Amniotic epithelial cell (primary cell): Measurements from ENCODE around the gene GSG1.

Experiments used
- DNase-seq: peaks from one replicate; pipeline ENCODE4 v3.0.0-alpha.2; 2010; ENCODE audit warnings: low read depth

The GSG1 gene

DNA sequence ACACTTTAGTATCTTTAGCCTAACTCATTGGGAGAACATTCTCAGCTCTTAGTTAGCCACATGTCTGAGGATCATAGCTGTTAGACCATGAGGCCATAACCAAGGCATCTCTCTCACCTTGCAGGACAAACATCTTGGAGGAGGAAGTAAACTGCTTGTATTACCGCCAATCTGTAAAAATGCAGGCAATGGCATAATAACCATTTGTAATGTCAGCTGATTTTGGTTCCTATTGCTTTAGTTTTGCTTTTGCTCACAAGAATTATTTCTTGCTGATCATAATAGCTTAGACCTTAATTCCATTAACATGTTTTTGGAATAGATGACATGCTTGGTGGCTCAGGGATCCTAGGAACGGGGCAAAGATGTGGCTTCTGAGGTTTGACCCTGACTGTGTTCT is 16.4 kb upstream of the GSG1 start:
- no peak for DNase-seq

GRCh38 chr12:13117029-13117428 is 13.6 kb upstream of the GSG1 start:
- no peak for DNase-seq

- no peak for DNase-seq
These were observed 12.8 kb upstream of the GSG1 start for GRCh38 chr12:13116259-13116658.

GRCh38 chr12:13114251-13115052 is 11.0 kb upstream of the GSG1 start:
- no peak for DNase-seq

DNA sequence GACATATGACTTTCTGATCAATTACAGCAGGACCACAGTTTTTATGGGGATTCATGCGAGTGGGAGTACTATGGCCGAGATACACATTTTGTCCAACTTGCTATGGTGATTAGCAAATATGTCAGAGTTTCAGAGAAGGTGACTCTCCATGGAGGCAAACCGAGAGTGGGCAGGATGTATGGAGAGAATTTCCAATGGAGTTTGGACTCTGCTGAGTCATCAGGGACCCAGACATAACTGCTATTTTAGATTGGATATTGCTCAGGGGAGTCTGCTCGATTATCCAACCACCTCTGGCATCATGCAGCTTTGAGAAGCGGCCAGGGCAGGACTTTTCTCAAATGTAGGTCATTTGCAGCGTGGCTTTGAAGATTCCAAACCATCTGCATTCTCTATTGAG is 9.5 kb upstream of the GSG1 start:
- no peak for DNase-seq

DNA sequence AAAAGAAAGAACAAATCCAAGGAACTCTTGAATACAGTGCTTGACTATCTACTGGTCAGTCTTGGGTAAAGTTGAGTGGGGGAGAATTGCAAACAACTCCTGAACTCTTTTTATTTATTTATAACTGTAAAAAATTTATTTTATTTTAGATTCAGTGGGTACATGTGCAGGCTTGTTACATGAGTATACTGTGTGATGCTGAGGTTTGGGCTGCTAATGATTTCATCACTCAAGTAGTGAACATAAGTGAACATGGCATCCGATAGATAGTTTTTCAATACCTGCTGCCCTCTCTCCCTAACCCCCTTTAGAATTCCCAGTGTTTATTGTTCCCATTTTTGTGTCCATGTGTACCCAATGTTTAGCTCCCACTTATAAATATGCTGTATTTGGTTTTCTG is 3.2 kb upstream of the GSG1 start:
- DNase-seq, result no peak

DNA sequence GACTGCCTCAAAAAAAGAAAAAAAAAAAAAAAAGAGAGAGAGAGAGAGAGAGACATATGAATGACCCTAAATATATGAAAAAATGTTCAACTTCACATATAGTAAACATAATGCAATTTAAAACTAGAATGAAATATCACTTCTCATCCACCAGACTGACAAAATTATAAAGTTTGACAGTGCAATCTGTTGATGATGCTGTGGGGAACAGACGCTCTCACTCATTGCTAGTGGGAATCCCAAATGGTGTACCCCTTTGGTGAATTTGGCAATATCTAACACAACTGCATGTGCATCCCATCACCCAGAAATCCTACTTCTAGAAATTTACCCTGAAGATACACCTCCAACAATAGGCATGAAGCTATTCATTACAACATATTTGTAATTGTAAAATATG is 2.3 kb upstream of the GSG1 start:
- DNase-seq, result no peak

- no peak for DNase-seq
These were observed 942 bp upstream of the GSG1 start for GRCh38 chr12:13104409-13104808.

DNA sequence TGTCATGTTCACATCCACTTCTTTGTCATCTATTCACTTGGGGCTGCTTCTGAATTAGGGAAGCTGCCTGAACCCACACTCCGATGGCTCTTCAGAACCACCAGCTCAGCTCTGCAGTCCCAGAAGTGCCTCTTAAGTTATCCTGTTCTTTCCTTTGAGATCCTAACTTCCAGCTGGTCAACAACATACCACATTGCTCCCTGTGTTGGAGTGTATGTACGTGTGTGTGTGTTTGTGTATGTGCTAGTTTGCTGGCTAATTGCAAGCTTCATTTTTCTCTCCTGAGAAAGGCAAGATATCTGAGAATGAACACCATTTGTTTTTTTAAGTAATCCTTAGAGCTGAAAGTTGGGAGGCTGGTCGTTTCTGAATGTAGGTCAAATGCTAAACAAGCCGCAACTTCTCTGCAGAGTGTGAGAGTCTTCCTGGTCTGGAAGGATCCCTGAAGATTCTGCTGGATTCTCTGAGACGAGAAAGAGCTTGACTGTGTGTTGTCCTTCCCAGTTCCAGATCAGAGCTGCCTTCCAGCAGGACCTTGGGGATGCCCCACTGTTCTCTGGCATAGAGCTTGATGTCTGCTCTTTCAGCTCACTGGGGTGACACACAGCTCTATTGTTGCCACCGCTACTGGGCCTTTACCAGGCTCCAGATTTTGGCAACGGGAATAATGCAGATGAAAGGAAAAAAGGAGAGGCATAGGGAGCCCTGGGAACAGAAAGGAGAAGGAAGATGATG is 839 bp downstream of the GSG1 start:
- DNase-seq, result peak; percentile 87

DNA sequence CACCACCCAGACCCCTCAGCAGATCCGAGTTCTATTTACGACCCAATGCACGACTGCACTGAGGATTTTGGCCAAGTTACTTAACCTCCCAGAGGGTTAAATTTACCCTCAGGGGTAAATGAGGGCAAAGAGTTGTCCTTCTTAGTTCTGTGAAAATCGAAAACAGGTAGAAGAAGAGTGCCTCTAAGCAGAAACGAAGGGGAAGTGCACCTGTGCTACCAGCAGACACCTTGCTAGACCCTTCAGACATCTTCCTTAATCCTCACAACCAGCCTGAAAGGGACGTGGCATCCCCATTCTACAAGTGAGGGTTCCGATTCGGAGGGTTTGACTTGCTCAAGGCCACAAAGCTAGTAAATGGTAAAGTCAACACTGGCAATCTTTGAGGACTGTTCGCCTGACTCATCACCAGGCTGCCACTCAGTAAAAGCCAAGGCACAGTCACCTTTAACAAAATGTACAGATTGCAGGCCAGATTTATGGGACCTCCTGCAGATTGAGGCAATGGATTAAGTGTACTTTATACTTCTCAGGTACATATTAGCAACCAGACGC is 1.6 kb downstream of the GSG1 start:
- DNase-seq, result peak; percentile 69

GRCh38 chr12:13100882-13101769 is 2.3 kb downstream of the GSG1 start:
- DNase-seq, result peak; percentile 82

DNA sequence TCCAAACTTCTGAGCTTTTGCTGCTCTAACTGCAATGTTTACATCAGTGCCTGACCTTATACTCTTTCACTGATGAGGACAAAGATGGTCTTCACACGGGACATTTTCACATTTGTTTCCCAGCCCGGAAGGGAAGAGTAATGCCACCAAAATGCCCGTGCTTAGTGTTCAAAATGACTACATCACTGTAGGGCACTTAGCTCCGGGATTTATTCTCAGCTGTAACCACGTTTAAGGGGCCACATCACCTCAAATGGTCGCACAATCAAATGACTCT is 2.9 kb downstream of the GSG1 start:
- no peak for DNase-seq

GRCh38 chr12:13099844-13100604 is 3.4 kb downstream of the GSG1 start:
- no peak for DNase-seq

DNA sequence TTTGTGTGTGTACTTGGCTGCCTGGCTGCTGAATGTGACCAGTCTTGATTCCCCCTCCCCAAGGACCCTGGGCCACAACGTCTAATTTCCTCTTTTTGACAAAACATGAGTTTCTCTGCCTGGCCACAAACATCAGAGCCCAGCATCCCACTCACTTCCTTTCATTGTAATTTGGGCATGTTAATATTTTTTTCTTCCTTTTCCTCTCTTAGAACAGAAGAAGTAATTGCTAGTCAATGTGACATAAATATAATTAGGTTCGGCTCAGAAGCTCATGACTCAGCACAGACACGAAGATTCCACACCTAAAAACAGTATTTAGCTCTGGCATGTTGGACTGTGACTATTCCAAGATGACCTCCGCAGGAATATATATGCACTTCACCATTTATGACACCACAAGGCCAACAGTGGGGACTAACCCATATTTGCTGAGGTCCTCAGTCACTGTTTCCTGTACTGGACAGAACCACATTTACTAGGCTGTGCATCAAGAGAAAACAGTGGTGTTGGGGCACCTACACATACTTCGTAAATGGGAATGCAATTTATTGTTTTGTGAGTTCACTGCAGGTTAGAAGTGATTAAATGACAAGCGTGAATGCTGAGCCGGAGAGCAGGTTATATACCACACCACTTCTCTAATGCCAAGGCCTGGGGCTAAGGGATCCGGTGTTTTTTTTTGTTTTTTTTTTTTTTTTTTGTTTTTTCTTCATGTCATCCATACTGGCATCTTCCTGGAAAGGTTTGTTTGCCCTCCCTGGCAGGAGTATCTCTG is 4.2 kb downstream of the GSG1 start:
- DNase-seq, result no peak

- no peak for DNase-seq
These were observed 5.9 kb downstream of the GSG1 start for GRCh38 chr12:13097491-13098011.

GRCh38 chr12:13095266-13095995 is 8.0 kb downstream of the GSG1 start:
- DNase-seq, result no peak

DNA sequence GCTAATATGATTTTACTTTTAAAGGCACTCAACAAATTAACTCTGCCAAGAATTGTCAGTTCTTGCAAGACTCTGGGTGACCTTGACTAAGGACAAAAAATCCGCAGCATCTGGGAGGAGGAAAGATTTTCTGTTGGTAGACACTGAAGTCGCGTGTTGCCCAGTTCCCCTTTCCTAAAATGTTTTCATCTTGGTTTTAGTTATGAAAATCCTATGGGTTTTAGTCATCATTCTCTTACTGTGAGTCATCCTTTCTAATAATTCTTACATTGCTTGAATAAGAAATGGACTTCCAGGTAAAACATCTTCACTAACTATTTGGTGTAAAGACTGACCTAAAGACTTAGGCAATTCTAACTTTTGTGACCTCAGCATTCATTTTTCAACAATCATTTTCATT is 9.1 kb downstream of the GSG1 start:
- DNase-seq, result peak; percentile 52

- peak; percentile 82 for DNase-seq
These were observed 9.6 kb downstream of the GSG1 start for GRCh38 chr12:13093848-13094220.

- no peak for DNase-seq
These were observed 10.1 kb downstream of the GSG1 start for GRCh38 chr12:13093191-13093847.

- DNase-seq, result peak; percentile 40
These were observed 11.6 kb downstream of the GSG1 start for GRCh38 chr12:13091832-13092231.
